ENCODE measurements around the gene NCS1.

- TF ChIP-seq REST (IDR thresholded peaks at IDR 0.05; ENCODE audit: insufficient read depth in 1 of 2, low read depth in 2 of 2, low read length in 2 of 2): no peak
- no peak for TF ChIP-seq TAF1 (IDR thresholded peaks at IDR 0.05; ENCODE audit: borderline replicate concordance, insufficient read depth, low read length)
- TF ChIP-seq SIN3A (IDR thresholded peaks at IDR 0.05; ENCODE audit: borderline replicate concordance, insufficient read depth, low read length): no peak
- no peak for TF ChIP-seq POLR2AphosphoS5 (IDR thresholded peaks at IDR 0.05; ENCODE audit: low read depth, low read length)
These were observed 28.8 kb upstream of the NCS1 start for GRCh38 chr9:130143279-130143893.
